Measurements from ENCODE around the gene SLX4IP. TPM values are rescaled to one million over a fixed set of nuclear protein-coding genes. Genes with fewer than 3 reads are reported as not detected.

The SLX4IP gene
- polyA plus RNA-seq, 12 donors, result 3.6 to 8.8 (median 5.2) TPM; not detected in 1

DNA sequence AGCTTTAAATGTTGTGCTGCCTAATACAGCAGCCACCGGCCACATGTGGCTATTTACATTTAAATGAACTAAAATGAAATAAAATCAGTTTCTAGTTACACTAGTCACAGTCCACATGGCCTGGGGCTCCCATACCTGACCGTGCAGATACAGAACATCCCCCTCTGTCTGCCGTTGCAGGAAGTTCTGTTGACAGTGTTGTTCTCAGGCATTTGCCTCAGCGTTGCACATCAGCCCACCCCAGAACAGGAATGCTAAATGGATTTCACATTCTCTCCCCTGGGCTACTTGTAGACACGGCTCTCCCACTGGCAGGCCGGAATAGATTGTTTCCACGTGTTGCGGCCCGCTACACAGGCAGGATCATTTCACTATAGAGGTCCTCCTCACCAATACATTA, 212.4 kb downstream of the SLX4IP start:
- no peak for DNase-seq

DNA sequence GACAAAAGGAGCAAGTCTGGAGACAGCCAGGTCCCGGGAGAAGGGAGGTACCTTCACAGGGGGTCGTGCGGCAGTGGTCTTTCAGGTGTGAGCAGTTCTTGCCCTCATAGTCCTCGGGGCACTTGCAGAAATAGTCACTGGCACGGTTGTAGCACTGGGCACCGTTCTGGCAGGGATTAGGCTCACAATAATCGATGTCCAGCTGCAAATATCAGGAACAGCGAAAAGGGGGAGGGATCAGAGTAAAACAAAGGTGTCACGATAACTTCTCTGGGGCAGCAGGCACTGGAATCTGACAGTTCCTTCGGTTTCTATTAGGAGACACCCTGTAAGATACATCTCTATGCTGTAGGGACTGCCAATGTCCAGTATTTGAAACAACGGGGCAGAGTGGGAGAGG, 212.8 kb downstream of the SLX4IP start:
- DNase-seq, result no peak

- DNase-seq, result no peak
These were observed 213.5 kb downstream of the SLX4IP start for GRCh38 chr20:10648651-10649050.

- no peak for DNase-seq
These were observed 214.1 kb downstream of the SLX4IP start for GRCh38 chr20:10649080-10649796.

- no peak for DNase-seq
These were observed 214.7 kb downstream of the SLX4IP start for GRCh38 chr20:10649797-10650160.

- DNase-seq, result no peak
These were observed 216.3 kb downstream of the SLX4IP start for GRCh38 chr20:10651227-10651990.

DNA sequence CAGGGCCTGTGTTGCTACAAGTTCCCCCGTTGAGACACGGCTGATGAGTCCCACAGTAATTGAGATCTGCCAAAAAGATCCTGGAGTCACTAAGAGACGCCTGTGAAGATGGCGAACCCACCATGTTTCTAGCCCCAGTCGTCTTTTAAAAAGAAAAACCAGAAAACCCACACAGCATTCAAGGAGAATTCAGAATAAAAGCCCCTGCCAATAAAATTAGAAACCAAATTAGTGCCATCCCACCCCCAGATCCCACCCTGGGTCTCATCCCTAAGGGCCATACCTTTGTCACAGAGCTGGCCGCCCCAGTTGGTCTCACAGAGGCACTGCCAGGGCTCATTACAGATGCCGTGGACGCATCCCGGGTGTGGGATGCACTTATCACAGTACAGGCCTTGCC, 217.1 kb downstream of the SLX4IP start:
- no peak for DNase-seq

- DNase-seq, result no peak
These were observed 217.7 kb downstream of the SLX4IP start for GRCh38 chr20:10652660-10653261.

DNA sequence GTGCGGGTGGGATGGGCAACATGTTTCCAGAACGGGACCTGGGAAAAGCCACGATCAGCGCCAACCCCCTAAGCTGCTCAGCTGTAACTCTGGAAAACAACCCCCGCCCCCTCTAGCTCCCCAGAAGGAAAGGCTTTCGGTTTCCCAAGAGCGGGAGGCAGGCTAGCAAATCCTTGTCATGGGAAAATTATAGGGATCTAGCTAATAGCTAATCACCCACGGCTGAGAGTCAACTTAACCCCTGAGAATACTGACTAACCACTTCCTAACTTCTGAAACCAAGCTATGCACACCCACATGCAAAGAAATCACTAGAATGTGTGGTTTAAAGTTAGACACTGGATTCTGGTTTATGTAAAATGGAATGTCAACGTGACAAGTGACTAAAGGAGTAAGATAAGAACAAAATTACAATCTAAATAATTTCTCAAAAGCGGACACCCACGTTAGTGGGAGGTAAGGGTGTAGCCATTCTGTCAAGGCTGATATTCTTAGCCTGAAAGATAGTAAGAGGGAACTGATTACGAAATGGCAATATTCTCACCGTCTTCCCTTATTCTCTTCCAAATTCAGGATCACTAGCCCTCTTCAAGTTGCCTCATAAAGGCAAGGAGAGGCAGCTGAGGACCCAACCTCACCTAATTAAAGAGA, 218.6 kb downstream of the SLX4IP start:
- no peak for DNase-seq

GRCh38 chr20:10654250-10654610, 219.1 kb downstream of the SLX4IP start:
- DNase-seq, result no peak

DNA sequence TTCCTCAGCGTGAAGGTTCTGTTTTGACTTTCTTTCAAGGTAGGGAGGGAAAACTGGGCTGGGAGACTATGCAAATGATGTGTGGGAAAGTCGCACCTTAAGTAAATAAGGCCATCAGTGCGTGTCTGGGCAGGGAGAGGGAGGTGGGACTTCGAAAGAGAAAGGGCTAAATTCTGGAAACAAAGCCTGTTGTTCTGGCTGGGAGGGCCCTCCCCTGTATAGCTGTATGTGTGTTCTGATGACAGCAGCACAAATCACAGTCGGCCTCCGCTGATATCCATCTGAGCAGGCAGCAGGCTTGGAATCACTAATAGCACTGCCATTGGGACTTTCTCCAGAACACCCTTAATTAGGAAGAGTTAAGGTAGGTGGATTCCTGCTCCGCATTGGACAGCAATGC, 219.5 kb downstream of the SLX4IP start:
- no peak for DNase-seq

DNA sequence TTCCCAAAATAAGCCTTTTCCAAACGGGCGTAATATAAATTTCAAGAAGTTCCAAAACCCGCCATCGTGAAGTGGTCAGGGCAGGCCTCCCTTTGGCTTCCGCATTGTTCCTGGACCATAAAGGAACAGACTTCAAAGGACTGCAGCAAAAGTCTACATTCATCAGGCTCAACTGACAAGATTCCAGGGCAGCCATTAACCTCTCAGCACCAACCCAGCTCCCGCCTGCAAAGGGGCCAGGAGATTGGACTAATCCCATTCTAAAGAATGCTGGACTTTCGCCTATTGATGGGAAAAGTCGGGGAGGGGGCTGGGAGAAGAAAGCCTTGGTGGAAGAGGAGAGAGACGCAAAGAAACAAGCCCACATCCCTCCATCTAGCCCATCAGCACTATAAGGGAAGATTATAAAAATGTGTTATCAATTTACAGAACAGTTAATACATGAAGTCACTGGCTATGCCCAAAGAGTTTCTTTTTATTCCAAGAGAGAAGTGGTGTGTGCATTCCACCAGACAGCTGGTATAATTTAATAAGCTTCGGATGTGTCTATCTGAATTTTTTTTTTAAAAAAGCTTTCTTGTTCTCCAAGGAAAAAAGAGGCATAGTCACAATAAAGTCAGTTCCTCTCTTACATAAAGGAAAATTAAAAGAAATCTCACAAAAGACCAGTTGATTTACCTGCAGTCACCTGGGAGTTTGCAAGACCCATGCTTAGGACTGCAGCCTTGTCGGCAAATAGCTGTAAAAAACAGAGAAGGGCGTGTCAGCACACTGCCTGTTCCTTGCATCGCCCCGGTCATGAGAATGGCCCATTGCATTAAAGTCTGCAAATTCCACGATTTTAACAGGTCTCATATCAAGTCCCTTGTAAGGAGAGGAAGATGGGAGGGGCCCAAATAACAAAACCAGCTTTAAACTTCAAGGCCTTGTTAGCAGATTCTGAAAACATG, 220.9 kb downstream of the SLX4IP start:
- DNase-seq, result no peak

GRCh38 chr20:10657453-10657852, 222.3 kb downstream of the SLX4IP start:
- DNase-seq, result no peak

- no peak for DNase-seq
These were observed 223.1 kb downstream of the SLX4IP start for GRCh38 chr20:10658051-10658823.

DNA sequence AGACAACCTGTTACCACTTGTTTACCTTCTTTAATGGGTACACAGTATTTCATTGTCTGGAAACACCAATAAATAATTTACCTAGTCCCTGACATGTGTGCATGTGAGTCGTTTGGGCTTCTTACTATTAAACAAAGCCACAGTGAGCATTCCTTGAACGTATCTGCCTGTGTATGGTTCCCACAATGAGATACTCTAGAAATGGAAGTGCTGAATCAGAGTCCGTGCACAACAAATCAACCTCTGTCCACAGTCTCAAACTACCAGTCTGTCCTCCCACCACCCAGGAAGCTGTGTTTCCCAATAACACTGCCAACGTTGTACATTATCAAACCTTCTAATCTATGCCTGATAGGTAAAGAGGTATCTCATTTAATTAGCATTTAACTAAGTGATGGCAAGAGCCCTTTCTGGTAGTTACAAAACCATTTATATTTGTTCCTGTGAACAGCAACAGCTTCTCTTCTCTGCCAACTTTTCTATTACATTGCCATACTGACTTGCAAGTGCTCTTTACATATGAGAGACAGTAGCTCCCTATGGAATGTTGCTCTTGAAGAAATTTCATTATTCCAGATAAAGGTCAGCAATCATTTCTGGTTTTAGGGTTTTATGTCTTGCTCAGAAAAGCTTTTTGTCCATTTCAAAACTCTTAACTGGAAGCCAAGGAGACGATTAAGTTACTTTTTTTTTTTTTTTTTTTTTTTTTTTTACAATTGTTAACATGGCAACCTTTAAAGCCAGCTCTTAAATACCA, 223.9 kb downstream of the SLX4IP start:
- DNase-seq, result no peak

DNA sequence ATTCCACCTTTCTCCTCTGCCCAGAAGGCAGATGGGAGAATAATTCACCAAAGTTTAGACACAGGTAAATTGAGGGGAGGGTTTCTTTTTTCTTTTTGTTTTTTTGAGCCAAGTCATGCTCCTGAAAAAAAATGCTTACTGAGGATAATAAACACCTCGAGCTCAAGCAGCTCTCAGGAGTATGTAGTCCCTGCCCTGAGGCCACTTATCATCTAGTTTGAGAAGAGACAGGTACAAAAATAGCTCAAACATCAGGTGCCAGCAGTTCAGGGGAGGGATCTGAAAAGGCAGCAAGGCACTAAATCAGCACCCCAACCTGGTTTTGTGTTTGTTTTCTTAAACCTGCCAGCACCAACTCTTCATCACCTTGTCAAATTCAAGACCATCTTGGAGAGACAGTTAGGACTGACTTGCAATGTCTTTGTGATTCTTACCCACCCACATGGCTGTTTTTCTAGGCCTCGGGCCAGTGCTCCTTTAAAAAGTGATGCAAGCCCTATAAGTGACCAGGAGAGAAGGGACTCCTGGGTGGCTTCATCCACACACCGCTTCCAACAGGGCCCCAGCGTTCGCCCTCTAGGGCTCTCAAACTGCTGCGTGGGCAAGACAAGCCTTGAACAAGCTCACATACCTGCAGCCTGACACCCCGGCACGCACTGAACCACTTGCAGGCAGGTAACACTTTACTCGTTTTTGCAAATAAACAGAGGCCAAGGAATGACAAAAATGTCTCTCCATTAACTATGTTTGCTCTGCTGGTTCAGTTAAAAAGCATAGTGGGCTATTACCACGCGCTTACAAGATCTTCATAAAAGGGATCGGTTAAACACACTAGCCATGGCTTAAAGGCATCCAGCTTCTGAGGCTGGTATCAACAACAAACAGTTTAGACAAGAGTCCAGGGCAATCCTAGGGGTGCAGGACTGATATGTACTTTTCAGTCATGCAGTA, 224.8 kb downstream of the SLX4IP start:
- DNase-seq, result no peak

DNA sequence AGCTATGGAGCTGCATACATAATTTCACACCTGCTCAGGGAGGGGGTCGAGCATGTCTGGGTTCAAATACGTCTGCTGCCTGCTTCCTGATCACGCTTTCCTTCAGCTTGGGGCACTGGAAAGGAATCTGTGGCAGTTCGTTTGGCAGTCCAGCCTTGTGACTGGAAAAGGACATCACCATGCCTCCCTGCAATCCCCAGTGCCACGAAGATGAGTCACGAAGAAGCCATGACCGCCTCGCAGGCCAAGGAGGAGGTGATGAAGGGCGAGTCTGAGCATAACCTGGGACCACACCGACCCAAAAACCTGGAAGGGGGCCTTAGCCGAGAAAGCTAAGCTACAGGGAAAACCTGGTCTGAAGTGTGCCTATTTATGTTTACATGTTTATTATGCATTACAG, 225.6 kb downstream of the SLX4IP start:
- no peak for DNase-seq

GRCh38 chr20:10661261-10661660, 226.2 kb downstream of the SLX4IP start:
- DNase-seq, result no peak

DNA sequence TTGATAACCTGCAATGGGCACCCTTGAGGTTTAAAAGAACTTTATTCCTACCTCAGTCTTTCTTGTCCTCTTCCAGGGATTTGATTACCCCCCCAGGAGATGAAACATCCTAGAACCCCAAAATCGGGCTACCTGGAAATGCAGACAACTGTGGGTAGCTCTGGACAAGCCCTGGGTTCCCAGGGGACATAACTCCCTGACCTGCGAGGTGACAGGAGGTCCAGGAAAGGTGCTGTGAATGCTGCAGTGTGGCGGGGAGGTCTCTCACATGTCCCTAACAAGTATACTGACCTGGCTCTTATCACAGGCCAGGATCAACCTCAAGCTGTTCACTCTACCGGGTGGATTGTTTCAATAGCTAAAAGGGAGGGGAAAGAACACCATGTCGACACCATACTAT, 227.0 kb downstream of the SLX4IP start:
- no peak for DNase-seq

All from muscle of arm (tissue), 12 donors.